ENCODE measurements around the gene SPG7. TPM values are rescaled to one million over a fixed set of nuclear protein-coding genes. Genes with fewer than 3 reads are reported as not detected.

The SPG7 gene
- total RNA-seq, 2 donors from 2014 or later, result 107 to 152 TPM

GRCh38 chr16:89573826-89574680 lies 65.8 kb downstream of the SPG7 start:
- Histone ChIP-seq H3K36me3 (replicated peaks in 1 of 2; ENCODE audit: insufficient read depth in 1 of 2, low read depth in 2 of 2) (no peaks in the 10 kb centered on the region), H3K9me3 (no peaks in the 10 kb centered on the region), H3K4me3 (no peak overlapping the region), H3K4me1 (peaks cover 20% of the 10 kb centered on the region), H3K27me3 (peaks cover 0 to 13% of the 10 kb centered on the region in 2 donors), H3K27ac (no peak overlapping the region)
- no peak for DNase-seq
- no peak for ATAC-seq
- intact Hi-C loops (cut with DNase I), result no loop called here
- no peak for TF ChIP-seq POLR2A (IDR thresholded peaks at IDR 0.05)
- no peak for TF ChIP-seq CTCF (IDR thresholded peaks at IDR 0.05)
- 75 to 86% methylated on average over 9 to 29 of the region's 31 CpGs for WGBS, 2 donors

- Histone ChIP-seq H3K36me3 (replicated peaks in 1 of 2; ENCODE audit: insufficient read depth in 1 of 2, low read depth in 2 of 2) (no peaks in the 10 kb centered on the region), H3K4me1 (peaks cover 20% of the 10 kb centered on the region), H3K4me3 (no peak overlapping the region), H3K27ac (no peak overlapping the region), H3K27me3 (peaks cover 0 to 13% of the 10 kb centered on the region in 2 donors), H3K9me3 (no peaks in the 10 kb centered on the region)
- intact Hi-C loops (cut with DNase I), result no loop called here
- 8% methylated on average over 54 of the region's 55 CpGs; no CpG with 5 or more reads in 1 of the 2 donors for WGBS, 2 donors
- peak; percentile 13 to 65 (median 44) for TF ChIP-seq CTCF (IDR thresholded peaks at IDR 0.05)
- TF ChIP-seq POLR2A (IDR thresholded peaks at IDR 0.05), result no peak
- ATAC-seq (peak; percentile 64), DNase-seq (peak; percentile 46 to 58 (median 49))
Observed at GRCh38 chr16:89574681-89575246, 66.6 kb downstream of the SPG7 start.

GRCh38 chr16:89575247-89576152 lies 67.3 kb downstream of the SPG7 start, which contains the start of gene CPNE7:
Gene CPNE7, plus strand, starts transcription at chr16:89575758. Its CDS starts 140 bp downstream, at chr16:89575898.
- Histone ChIP-seq H3K27ac (no peak within 1 kb of the TSS), H3K27me3 (peaks cover 0 to 13% of the 10 kb centered on the region in 2 donors), H3K9me3 (no peaks in the 10 kb centered on the region), H3K4me1 (peaks cover 20% of the 10 kb centered on the region), H3K36me3 (replicated peaks in 1 of 2; ENCODE audit: insufficient read depth in 1 of 2, low read depth in 2 of 2) (no peaks in the 10 kb centered on the region), H3K4me3 (no peak within 1 kb of the TSS)
- TF ChIP-seq CTCF (IDR thresholded peaks at IDR 0.05), result no peak
- TF ChIP-seq POLR2A (IDR thresholded peaks at IDR 0.05), result no peak
- intact Hi-C loops (cut with DNase I), result no loop called here
- ATAC-seq, result peak; percentile 26
- 2% methylated on average over 59 of the region's 103 CpGs; no CpG with 5 or more reads in 1 of the 2 donors for WGBS, 2 donors
- no peak for DNase-seq

- Histone ChIP-seq H3K36me3 (replicated peaks in 1 of 2; ENCODE audit: insufficient read depth in 1 of 2, low read depth in 2 of 2) (no peaks in the 10 kb centered on the region), H3K27me3 (peaks cover 0 to 13% of the 10 kb centered on the region in 2 donors), H3K4me1 (peaks cover 20% of the 10 kb centered on the region), H3K9me3 (no peaks in the 10 kb centered on the region), H3K4me3 (no peak overlapping the region), H3K27ac (no peak overlapping the region)
- intact Hi-C loops (cut with DNase I), result no loop called here
- ATAC-seq, result no peak
- no peak for TF ChIP-seq CTCF (IDR thresholded peaks at IDR 0.05)
- TF ChIP-seq POLR2A (IDR thresholded peaks at IDR 0.05), result no peak
- DNase-seq, result no peak
- WGBS, 2 donors, result 25 to 30% methylated on average over 8 to 55 of the region's 89 CpGs
Observed at GRCh38 chr16:89576153-89577054, 68.2 kb downstream of the SPG7 start.
